GM08714 (cell line): ENCODE results near the gene C19orf44.

Experiments
- H3K4me3 ChIP-seq: fragments of 200-500 bp; sonication (Bioruptor generic); 2 replicates; pipeline ENCODE4 v1.5.1; 2014; ENCODE audit warnings: mild to moderate bottlenecking, low read length, inconsistent platforms
- ZNF274 ChIP-seq: IDR thresholded peaks from 2 replicates; pipeline ENCODE4 v1.6.1; 2012; ENCODE audit warnings: mild to moderate bottlenecking, low read depth, low read length

Gene C19orf44

DNA sequence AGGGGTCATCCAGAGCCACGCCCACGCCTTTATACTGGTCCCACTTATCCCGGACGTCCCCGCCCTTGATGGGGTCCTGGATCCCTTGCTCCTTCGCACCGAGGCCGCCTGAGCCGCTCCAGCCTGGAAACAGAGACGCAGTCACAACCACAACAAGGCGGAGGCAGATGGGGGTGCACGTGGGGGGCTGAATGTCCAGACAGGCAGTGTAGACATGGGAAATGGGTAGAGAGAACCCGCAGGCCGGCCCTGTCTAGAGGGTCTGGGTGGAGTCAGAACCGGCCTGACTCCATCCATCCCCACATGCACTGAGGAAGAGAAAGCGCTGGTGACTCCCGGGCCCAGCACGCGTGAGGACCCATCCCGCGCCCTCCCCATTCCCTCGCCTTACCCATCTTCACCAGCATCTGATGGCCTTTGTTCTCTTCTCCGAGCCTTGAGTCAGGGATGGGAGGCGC, 23.1 kb downstream of the C19orf44 start:
- TF ChIP-seq ZNF274 = no peak

GRCh38 chr19:16520074-16520973, 24.1 kb downstream of the C19orf44 start:
- no peak overlapping the region for H3K4me3 ChIP-seq
- TF ChIP-seq ZNF274 = no peak

More for the DNA sequence above, 23.1 kb downstream of the C19orf44 start:
- H3K4me3 ChIP-seq = no peak overlapping the region

DNA sequence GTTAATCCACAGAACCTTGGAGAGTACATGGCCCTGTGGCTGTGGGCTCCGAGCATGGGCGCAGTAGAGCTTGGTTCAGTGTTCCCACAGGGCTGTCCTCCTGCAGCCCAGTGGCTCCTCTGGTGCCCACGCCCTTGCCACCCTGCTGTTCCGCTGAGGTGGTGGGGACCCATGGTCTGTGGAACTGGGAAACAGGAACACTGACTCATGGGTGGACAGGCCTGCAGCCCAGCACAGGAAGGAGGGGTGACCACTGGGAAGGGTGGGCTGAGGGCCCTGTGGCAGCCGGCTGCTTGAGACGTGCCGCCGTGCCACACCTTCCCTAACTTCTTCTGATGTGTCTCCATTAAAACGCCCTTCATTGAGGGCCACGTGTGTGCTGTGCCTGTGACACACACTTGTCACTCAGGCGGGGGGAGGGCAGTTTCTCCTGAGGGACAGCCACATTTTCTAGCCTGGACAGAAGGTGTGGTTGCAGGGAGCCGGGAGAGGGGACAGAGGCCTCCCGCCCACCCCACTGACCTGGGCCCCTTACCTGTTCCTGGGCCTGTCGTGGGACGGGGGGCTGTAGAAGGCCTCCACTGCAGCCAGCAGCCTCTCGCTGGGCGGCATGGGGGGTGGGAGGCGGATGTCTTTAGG, 24.9 kb downstream of the C19orf44 start:
- no peak for TF ChIP-seq ZNF274
- H3K4me3 ChIP-seq = no peak overlapping the region

GRCh38 chr19:16521715-16522289, 25.6 kb downstream of the C19orf44 start:
- H3K4me3 ChIP-seq = no peak overlapping the region
- TF ChIP-seq ZNF274 = no peak

DNA sequence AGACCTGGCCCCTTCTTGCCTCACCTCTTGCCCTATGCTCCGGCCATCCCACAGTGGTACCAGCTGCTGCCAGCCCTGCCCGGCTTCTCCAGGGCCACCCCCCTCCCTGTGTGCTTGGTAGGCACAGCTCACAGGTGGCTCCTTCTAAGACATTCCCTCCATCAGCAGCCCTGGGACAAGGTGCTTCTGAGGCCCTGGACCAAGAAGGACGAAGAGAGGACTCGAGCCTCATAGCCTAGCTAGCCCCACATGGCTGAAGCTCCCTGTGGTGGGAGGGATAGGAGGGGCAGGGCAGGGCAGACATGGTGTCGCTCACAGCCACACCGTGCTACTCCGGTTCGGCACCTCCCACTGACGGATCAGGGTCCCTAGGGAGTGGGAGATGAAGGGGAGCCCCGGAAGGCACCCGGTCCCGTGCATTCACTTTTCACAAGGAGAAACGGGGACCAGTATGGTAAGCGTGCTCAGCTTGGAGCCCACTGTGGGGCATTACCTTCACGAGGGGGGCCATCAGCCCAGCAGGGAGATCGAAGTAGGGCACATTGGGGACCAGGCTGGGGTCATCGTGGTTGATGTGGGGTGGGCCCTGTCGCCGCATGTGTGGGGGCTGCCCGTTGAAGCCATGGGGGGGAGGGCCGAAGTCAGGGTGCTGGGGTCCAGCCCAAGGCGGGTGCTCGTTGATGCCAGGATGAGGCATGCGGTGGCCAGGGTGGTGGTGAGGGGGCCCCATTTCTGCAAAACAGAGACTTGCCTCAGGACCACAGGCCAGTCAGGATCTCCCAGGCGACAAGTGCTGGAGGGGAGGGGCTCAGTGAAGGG, 26.6 kb downstream of the C19orf44 start:
- no peak for TF ChIP-seq ZNF274

DNA sequence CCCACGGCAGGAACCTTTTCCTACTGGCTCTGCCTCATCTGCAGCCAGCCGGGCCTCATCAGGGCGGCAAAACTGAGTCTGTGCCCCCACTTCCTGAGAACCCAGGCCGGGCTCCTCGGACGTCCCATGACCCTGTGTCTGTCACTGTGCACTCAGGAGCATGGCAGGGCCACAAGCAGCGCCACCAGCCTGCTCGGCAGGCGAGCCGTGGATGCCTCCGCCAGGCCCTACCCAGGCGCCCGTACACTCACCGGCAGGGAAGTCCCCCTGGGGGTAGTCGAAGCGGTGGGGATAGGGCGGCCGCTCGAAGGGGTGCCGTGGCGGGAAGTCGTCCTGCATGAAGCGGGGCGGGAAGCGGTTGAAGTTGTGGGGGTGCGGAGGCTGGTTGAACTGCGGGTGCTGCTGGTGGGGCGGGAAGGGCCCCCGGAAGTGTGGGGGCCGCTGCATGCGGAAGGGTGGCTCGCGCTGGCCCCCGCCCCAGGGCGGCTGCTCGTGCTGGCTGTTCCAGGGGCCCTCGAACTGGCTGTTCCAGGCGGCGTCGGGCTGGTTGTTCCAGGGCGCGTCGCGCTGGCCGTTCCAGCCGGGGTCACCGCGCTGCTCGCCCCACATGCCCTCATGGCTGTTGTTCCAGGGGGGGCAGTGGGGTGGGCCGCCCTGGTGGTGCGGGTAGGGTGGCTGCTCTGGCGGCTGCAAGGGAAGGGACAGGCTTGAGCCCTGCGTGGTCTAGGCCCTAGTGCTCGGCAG, 29.0 kb downstream of the C19orf44 start:
- H3K4me3 ChIP-seq = no peak overlapping the region
- no peak for TF ChIP-seq ZNF274

More for the DNA sequence above, 26.6 kb downstream of the C19orf44 start:
- H3K4me3 ChIP-seq = no peak overlapping the region

GRCh38 chr19:16525751-16526481, 29.7 kb downstream of the C19orf44 start:
- no peak overlapping the region for H3K4me3 ChIP-seq
- TF ChIP-seq ZNF274 = no peak

GRCh38 chr19:16527334-16527935, 31.2 kb downstream of the C19orf44 start:
- TF ChIP-seq ZNF274 = no peak

DNA sequence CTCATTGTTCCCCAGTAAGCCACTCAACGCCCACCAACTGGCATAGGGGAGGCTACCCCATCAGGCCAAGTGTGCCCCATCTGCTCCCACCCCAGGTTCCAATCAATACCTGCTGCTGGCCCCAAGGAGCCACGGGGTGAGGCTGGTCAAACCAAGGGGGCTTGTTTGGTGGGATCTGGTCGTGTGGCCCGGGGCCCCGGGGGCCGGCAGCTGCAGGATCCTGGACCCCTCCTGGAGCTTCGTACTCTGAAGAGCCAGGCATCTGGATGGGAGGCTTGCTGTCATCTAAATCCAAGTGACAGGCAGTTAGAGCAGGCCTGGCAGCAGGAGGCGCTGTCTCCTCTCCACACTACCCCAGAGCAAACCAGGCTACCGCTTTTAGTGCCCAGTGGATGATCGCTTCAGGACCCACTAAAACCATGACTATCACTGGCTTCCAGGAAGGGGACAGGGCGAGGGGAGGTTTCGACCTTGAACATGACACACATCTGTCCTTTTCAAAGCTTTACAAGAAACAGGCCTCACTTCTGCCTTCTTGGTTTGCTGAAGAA, 31.9 kb downstream of the C19orf44 start:
- TF ChIP-seq ZNF274 = no peak

More at GRCh38 chr19:16527334-16527935, 31.2 kb downstream of the C19orf44 start:
- H3K4me3 ChIP-seq = no peak overlapping the region

DNA sequence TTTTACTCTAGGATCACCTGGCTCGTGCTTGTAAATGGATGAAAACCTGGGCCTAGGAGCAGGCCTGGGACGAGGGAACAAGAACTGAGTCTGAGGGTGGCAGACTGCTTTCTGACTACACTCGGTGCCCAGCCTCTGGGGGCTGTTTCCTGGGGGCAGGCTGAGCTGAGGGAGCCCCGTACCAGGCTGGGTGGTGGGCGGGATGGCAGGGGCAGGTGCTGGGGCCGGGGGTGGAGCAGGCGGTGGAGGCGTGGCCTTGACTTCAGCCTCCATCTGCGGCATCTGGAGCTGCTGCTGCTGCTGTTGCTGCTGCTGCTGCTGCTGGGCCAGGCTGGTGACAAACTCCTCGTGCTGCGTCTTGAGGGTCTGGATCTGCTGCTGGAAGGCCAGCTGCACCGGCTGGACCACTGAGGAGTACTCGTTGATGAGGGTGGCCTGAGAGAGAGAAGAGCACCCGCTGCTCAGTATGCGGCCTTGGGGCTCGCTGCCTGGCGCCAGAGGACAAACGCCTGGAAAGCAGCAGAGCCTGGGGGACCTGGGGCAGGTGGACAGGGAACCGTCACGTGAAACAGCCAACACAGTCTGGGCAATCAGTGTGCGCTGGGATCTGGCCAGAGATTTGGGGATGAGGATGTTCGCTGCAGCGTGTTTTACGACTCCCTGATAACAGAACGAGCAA, 33.4 kb downstream of the C19orf44 start:
- TF ChIP-seq ZNF274 = no peak

More for the DNA sequence above, 31.9 kb downstream of the C19orf44 start:
- no peak overlapping the region for H3K4me3 ChIP-seq

More for the DNA sequence above, 33.4 kb downstream of the C19orf44 start:
- no peak overlapping the region for H3K4me3 ChIP-seq
